Measurements from ENCODE around the gene CARD9.
"Not testable (repeated sequence)": the region's sequence is repeated elsewhere in the genome, so short reads cannot be mapped to it uniquely, and the experiment has no call there.

CARD9 gene

GRCh38 chr9:136364942-136365774 lies 8.3 kb downstream of the CARD9 start:
- DNase-seq (ENCODE audit: low read depth in 1 of 2, low spot score in 1 of 2) = no peak

DNA sequence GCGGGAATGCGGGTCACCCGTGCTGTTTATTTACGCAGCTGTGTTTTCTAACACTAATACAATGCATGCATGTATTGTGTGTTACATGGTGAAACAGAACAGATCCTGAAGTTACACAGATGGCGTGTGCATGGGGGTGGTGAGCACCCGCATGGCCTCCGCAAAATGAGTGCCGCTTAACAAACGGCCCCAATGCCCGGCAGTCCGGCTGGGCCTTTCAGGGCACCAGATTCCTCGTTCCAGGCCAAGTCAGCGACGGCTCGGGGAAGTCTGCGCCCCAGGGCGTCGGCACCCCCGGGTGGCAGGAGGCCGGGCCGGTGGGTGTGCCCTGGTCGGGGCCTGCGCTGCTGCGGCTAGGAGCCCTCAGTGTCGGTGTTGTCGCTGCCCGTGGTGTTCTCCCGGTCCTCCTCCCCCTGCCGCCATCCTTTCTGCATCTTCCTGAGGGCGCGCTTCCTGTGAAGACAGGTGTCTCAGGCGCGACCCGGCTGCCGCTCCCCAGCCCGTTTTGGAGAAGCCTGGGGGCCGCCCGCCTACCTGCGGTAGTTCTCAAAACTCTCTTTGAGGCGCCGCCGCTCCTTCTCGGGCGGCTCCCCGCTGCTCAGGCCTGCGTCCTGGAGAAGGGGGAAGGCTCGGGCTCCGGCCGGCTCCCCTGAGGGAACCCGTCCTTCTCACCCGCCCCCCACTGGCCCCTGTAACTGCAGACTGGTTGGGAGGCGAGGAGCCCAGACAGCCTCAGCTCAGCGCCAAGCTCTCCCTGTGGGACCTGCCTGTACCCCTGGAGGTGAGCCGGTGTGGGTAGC lies 9.3 kb downstream of the CARD9 start:
- DNase-seq (ENCODE audit: low read depth in 1 of 2, low spot score in 1 of 2) = no peak

GRCh38 chr9:136363106-136363948 lies 10.1 kb downstream of the CARD9 start, which contains the start of gene DNLZ:
Gene DNLZ, minus strand, starts transcription at chr9:136363744. Its CDS starts 30 bp downstream, at chr9:136363714.
- DNase-seq (ENCODE audit: low read depth in 1 of 2, low spot score in 1 of 2) = peak; percentile 92 to 94

- no peak for DNase-seq (ENCODE audit: low read depth in 1 of 2, low spot score in 1 of 2)
Measured at GRCh38 chr9:136362450-136362784, 11.1 kb downstream of the CARD9 start.

- DNase-seq (ENCODE audit: low read depth in 1 of 2, low spot score in 1 of 2) = no peak
Measured at GRCh38 chr9:136361754-136362449, 11.6 kb downstream of the CARD9 start.

- DNase-seq (ENCODE audit: low read depth in 1 of 2, low spot score in 1 of 2) = no peak
Measured at GRCh38 chr9:136361047-136361753, 12.3 kb downstream of the CARD9 start.

DNA sequence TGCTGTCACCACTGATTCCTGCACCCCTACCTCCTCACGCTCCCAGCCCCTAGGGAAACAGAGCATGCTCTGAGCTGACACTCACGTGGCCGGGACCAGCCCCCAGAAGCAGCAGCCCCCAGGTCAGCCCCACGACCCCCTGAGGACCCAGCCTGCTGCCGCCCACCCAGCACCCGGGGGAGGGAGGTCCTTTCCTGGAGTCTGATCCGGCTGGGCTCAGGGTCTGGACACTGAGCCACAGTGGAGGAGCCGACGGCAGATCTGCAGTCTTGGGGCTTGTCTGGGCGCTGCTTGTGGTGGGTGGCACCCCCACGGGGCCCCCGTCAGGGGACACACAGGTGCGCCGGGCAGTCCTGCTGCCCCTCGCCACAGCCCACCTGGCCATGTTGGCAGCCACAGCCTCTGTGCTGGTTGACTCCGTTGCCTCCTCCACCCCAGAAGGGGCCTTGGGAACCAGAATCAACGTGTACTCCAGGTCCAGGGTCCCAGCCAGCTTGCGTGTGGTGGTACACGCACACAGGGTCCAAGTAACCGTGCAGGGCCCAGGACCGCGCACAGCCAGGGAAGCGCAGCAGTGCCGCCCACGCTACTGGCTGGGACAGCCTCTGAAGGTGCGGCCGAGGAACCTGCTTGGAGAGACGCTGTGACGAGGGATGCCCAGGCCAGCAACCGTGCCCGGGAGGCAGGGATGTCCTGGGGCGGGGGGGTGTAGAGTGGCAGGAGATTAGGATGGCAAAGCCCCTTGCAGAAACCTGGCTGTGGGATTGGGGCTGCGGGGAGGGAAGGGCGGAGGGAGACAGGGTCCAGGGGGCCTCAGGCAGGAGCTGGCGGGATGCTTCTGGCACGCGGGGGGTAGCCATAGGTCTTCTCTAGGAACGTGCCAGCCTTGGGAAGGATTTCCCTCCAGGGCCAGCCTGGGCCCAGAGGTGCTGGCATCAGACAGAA lies 13.4 kb downstream of the CARD9 start:
- no peak for DNase-seq (ENCODE audit: low read depth in 1 of 2, low spot score in 1 of 2)

GRCh38 chr9:136358888-136359287 lies 14.6 kb downstream of the CARD9 start:
- no peak for DNase-seq (ENCODE audit: low read depth in 1 of 2, low spot score in 1 of 2)

- DNase-seq (ENCODE audit: low read depth in 1 of 2, low spot score in 1 of 2) = no peak
Measured at GRCh38 chr9:136358016-136358415, 15.5 kb downstream of the CARD9 start.

DNA sequence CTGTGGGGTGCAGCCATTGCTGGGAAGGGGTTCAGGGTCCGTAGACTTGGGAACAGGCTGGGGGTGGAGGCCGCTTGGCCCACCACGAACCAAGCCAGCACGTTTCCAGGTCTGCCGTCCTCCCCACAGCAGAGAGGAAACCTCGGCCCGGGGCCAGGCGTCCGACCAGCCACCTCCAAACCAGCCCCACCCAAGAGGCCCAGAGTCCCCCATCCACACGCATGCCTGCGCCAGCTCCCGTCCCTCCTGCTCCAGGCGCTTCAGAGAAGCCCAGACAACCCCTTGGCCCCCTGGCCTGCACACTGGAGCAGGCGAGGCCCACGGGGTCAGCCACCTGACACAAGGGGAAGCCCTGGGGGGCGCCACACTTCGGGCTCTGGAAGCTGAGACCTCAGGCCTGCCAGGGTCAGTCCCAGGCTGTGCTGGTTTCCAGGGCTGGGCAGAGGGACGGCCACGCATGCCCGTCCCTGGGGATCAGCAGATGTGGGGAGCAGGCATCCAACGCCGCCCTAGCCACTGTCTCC lies 16.2 kb downstream of the CARD9 start:
- no peak for DNase-seq (ENCODE audit: low read depth in 1 of 2, low spot score in 1 of 2)

DNA sequence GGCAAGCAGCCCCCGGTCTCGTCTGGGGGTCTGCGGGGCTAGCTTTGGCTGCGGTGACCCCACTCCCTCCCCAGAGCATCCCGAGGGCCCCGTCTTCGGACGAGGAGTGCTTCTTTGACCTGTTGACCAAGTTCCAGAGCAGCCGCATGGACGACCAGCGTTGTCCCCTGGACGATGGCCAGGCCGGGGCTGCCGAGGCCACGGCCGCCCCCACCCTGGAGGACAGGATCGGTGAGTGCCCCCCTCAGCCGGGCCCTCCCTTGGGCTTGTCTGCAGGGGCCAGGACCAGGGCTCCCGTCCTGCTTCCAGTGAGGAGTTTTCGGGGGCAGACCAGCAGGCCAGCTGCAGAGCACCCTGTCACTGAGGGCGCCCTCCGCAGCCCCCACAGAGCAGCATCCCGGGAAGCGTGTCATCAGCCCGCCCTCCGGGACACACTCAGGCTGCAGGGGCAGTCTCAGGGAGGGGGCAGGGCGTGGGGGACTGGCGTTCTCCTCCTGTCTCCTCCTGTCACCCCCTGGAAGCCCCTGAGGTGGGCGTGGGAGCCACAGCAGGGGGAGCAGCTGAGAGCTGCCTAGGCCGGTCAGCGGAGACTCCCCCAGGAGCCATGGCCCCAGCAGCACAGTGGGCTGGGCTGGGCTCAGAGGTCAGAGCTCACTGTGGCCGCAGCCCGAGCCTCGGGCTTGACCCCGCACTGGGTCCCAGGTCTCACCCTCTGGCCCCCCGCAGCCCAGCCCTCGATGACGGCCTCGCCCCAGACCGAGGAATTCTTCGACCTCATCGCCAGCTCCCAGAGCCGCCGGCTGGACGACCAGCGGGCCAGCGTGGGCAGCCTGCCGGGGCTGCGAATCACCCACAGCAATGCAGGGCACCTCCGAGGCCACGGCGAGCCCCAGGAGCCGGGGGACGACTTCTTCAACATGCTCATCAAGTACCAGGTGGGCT lies 17.6 kb downstream of the CARD9 start:
- DNase-seq (ENCODE audit: low read depth in 1 of 2, low spot score in 1 of 2) = no peak

- no peak for DNase-seq (ENCODE audit: low read depth in 1 of 2, low spot score in 1 of 2)
Measured at GRCh38 chr9:136354592-136355085, 18.8 kb downstream of the CARD9 start.

GRCh38 chr9:136353757-136354488 lies 19.5 kb downstream of the CARD9 start:
- no peak for DNase-seq (ENCODE audit: low read depth in 1 of 2, low spot score in 1 of 2)

DNA sequence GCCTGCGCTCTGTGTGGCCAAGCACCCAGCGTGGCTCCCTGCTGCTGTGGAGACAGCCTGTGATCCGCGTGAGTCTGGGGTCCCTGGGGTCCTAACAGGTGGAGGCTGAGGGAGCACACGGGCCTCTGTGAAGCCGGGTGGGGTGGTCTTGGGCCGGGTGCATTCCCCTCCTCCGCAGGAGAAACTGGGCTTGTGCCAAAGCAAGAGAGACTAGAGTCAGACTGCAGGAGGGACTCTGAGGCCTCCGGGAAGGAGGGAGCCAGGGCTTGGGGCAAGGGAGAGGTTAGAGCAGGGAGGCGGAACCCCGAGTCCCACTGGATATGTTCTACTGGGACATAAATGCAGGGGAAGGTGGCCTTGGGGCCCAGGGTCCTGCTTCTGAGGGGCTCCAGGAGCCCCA lies 20.4 kb downstream of the CARD9 start:
- DNase-seq (ENCODE audit: low read depth in 1 of 2, low spot score in 1 of 2) = no peak

- DNase-seq (ENCODE audit: low read depth in 1 of 2, low spot score in 1 of 2) = no peak
Measured at GRCh38 chr9:136352682-136353081, 20.8 kb downstream of the CARD9 start.

DNA sequence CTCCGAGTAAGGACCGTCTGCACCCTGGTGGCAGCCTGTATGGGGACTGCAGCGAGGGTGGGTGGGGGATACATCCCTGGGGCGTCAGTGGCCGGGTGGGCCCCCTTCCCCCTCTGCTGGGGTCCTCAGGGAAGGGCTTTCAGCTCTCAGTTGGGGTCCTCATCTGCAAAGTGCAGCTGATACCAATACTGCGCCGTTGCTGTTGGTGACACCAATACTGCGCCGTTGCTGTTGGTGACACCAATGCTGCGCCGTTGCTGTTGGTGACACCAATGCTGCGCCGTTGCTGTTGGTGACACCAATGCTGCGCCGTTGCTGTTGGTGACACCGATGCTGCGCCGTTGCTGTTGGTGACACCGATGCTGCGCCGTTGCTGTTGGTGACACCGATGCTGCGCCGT lies 21.6 kb downstream of the CARD9 start:
- not testable (repeated sequence) for DNase-seq (ENCODE audit: low read depth in 1 of 2, low spot score in 1 of 2)

DNA sequence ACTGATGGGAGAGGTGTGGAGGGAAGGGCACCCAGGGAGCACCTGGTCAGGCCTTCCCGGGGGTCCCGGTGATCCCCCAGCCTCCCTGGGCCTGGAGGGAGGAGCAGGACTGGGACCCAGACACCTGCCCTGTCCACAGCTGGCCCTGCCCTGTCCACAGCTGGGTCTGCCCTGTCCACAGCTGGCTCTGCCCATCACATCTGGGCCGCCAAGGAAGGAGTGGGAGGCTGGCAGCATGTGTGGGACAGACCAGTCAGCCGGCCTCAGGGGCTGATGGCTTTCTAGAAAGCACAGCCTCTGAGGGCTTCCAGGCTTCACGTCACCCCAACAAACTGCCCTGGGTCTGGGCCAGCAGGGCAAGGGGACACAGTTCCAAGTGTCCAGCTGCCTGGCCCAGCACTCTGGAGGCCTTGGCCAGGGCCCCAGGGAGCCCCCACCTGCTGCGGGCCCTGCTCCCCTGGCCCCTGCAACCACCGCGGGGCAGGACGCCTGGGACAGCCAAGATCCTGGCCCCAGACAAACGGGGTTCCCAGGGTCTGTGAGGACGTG lies 22.1 kb downstream of the CARD9 start:
- DNase-seq (ENCODE audit: low read depth in 1 of 2, low spot score in 1 of 2) = no peak
